ENCODE data around the gene NADK2.
"Not testable (repeated sequence)": the region's sequence is repeated elsewhere in the genome, so short reads cannot be mapped to it uniquely, and the experiment has no call there.

The NADK2 gene, protein sequence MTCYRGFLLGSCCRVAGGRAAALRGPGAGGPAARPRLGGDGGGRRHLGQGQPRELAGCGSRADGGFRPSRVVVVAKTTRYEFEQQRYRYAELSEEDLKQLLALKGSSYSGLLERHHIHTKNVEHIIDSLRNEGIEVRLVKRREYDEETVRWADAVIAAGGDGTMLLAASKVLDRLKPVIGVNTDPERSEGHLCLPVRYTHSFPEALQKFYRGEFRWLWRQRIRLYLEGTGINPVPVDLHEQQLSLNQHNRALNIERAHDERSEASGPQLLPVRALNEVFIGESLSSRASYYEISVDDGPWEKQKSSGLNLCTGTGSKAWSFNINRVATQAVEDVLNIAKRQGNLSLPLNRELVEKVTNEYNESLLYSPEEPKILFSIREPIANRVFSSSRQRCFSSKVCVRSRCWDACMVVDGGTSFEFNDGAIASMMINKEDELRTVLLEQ

DNA sequence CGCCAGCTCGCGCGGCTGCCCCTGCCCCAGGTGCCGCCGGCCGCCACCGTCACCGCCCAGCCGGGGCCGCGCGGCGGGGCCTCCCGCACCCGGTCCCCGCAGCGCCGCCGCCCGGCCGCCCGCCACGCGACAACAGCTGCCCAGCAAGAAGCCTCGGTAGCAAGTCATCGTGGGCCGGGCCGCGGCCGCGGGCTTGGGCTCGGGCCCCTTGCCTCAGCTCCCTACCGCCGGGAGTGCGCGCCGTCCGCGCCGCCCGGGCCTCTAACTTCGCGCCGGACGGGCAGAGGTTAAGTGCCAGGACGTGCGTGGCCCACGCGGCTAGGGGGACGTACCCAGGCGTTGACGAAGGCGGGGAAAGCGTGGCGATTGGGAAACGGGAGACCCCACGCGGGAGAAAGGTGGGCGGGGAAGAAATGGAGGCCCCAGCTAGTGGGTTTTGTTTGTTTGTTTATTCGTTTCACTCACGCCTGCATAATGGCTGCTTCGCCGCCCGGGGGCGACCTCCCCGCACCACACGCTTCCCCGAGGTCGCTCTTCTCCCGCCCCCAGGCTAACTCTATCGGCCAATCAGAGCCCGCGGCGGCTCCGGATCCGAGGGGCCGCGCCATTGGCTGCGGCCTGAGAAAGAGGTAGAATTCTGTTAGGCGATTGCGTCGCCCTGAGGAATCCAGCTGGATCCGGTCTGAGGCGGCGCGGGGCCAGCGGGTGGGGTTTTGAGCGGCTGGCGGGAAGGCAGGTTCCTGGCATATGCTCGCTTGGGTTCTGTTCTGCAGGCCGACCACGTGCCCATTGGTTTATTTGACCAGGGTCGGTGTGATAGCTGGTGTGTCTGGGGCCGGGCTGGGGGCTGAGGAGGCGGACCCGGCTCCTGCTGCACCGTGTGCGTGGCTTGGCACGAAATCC, at the start of gene NADK2:
Gene NADK2 (minus strand): TSS at position 295 of the 903 bp plus-strand sequence. CDS start 127 bp downstream, at position 168.
- peak; percentile 83 for DNase-seq (ENCODE audit: low read depth)

DNA sequence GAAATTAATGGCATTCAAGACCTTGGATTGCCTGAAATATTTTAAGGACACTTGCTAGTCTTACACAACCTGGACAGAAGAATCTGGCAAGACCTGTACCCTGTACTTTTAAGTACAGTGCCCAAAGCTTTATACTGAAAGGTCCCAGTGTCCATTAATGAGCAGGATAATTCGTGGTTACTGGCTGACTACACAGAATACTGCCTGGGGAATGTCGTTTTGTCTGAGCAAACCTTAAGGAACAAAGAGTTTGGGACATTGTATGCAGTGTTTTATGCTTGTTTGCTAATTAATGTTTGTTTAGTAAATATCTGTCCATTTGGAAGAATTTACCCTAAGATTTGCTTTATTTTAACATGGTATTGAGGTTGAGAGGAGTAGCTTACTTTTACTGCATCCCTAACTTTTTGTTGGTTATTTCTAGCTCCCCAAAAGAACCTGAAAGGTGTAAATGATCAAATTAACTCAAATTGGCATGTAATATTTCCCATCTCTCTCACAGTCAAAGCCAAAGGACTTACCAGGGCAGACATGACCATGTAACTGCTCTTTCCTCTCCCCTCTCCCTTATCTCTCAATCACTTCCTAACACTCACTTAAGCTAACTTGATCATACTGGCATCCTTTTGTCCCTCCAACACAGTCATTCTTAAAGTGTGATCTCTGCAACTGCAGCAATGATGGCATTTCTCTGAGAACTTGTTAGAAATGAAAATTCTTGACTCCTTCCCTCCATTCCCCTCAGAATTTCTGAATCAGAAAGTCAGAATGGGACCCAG, 44.3 kb upstream of the NADK2 start:
- DNase-seq (ENCODE audit: low read depth), result no peak

GRCh38 chr5:36283775-36284174, 42.0 kb upstream of the NADK2 start:
- DNase-seq (ENCODE audit: low read depth), result not testable (repeated sequence)

- no peak for DNase-seq (ENCODE audit: low read depth)
These were observed 39.9 kb upstream of the NADK2 start for GRCh38 chr5:36281626-36282025.

GRCh38 chr5:36279054-36279698, 37.5 kb upstream of the NADK2 start:
- DNase-seq (ENCODE audit: low read depth), result no peak

DNA sequence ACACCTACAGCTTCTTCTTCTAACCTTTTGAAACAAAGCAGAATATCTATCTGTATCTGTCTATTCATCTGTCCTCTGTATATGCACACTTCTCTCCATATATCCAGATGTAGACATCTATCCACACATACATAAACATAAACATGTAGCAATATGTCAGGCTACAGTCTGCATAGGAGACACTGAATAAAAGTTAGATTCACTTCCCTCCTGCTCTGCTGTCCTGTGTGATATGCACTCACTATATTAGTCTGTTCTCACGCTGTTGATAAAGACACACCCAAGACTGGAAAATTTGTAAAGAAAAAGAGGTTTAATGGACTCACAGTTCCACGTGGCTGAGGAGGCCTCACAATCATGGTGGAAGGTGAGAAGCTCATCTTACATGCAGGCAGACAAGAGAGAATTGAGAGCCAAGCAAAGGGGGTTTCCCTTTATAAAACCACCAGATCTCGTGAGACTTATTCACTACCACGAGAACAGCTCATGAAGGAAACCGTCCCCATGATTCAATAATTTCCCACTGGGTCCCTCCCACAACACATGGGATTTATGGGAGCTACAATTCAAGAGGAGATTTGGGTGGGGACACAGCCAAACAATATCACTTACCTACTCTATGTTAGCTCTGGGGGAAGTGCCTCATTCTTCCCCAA, 35.9 kb upstream of the NADK2 start:
- DNase-seq (ENCODE audit: low read depth), result no peak

- DNase-seq (ENCODE audit: low read depth), result no peak
These were observed 35.1 kb upstream of the NADK2 start for GRCh38 chr5:36276864-36277263.

DNA sequence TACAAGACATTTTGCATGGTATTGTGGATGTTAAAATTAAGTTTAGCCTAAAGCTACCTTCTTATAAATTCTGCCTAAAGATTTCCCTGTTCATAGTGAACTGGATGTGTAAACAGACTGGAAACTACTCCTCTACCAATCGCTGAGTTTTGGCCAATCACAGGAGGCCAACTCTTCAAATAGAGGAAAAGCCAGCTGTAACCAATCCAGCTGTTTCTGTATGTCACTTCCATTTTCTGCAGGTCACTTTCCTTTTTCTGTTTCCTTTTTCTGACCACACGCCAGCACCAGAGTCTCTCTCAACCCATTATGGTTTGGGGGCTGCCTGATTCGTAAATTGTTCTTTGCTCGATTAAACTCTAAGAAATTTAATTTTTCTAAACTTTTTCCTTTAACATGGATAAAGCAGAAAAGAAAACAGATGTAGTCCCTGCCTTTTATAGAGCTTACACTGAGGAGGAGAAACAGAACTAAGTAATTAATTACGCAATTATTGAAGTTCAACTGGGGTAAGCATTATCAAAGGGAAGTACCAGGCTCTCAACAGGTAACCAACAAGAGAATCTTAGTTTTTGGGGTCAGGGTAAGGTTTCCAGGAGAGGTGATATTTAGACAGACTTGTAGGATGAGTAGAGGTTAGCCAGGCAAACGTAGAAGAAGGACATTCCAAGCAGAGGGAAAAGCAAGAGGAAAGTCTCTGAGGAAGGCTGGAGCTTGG, 32.2 kb upstream of the NADK2 start:
- DNase-seq (ENCODE audit: low read depth), result no peak

- no peak for DNase-seq (ENCODE audit: low read depth)
These were observed 30.5 kb upstream of the NADK2 start for GRCh38 chr5:36272136-36272690.

GRCh38 chr5:36270876-36271575, 29.3 kb upstream of the NADK2 start:
- DNase-seq (ENCODE audit: low read depth), result no peak

DNA sequence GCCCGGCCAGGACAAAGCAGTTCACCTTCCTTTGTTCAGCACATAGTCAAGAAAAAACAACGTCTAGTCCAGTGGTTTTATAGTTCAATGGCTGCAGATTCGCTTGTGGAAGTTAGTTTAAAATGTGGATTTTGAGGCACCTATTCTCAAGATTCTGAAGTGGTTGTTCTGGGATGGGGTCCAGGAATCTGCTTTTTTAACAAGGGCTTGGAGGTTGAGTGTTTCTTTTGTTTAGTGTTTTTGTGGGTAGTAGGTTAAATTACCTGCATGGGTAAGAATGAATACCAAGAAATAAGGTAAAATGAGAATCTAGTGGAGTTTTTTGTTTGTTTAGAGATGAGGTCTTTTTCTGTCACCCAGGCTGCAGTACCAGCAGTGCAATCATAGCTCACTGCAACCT, 28.4 kb upstream of the NADK2 start:
- no peak for DNase-seq (ENCODE audit: low read depth)

GRCh38 chr5:36269478-36269877, 27.8 kb upstream of the NADK2 start:
- no peak for DNase-seq (ENCODE audit: low read depth)

- DNase-seq (ENCODE audit: low read depth), result no peak
These were observed 26.2 kb upstream of the NADK2 start for GRCh38 chr5:36267905-36268304.

GRCh38 chr5:36264202-36264760, 22.6 kb upstream of the NADK2 start:
- DNase-seq (ENCODE audit: low read depth), result no peak

DNA sequence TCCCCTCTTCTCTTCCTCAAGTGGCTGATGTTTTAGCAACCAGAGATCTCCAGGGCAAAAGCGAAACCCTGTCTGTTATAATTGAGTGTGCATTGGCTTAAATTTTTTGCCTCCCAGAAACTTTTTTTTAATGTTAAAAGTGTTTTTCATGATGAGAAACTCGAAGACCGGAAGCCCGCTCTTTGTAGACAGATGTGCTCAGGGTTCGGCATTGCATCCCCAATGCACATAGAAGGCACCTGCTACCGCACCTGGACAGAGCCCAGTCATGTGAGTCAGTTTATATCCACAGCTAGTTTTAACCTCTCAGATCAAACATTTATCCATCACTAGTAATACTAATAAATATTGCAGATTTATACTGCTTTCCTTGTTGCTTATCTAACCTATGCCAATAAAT, 19.5 kb upstream of the NADK2 start:
- no peak for DNase-seq (ENCODE audit: low read depth)

DNA sequence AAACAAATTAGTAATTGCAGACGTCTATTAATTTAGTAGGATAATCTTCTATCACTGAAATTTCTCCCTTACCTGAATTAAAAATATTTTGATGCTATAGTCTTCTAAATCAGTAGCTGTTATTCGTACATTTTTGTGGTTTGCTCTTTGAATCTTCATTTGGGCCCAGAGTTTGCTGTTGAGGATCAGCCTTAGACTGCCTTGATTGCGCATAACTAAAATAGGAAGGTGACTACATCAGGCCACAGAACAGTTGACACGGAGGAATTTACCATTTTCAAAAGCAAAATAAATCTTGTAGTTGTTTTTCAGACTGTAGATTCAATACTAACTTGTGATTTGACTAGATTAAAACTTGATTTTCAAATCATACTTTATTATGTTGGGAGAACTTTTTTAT, 11.8 kb upstream of the NADK2 start:
- no peak for DNase-seq (ENCODE audit: low read depth)

DNA sequence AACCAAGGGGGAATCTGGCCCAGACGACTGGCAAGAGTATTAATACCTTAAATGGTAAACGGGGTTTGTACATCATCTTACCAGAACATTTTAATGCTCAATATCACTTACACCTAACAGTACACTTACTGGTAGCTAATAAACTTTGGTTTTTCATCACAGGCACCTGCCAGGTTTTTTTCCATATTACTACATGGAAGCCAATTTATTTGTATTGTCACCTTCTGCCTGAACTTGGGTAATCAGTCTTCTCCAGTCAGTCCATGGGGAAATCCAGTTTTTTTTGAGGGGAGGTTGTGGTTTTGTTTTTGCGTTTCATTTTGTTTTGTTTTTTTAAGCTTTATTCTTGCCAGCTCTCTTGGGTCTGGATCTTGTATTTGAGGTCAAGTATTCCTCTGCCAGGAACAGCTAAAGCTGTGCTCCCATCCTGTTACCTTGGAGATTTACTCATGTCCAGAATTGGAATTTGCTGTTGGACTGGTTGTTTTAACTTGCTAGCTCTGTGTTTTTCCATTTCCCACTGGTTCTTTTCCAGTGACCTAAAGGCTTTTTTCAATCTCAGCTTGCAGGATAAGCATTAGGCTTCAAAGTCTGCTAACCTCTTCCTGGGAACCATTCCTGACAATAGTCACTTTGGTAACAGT, 11.1 kb upstream of the NADK2 start:
- no peak for DNase-seq (ENCODE audit: low read depth)

- no peak for DNase-seq (ENCODE audit: low read depth)
These were observed 9.5 kb upstream of the NADK2 start for GRCh38 chr5:36251218-36251617.

DNA sequence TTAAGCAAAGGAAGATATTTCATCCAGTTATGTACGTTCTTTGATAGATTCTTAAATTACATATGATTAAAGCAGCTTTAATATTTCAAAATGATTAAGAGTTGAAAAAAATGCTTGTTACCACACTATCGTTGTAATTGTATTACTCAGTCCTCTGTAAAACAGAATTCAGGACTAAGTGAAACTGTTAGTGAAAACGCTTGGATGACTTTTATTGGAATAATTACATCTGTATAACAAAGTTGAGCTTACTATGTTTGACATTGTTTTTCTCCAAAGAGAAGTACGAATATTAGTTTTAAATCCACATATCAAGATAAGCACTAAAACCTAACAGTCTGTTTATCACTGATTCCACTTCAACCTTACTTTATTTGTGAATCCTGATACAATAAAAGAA, 8.7 kb upstream of the NADK2 start:
- no peak for DNase-seq (ENCODE audit: low read depth)
